ENCODE data around the gene NCOA5. TPM values are rescaled to one million over a fixed set of nuclear protein-coding genes. Genes with fewer than 3 reads are reported as not detected.

NCOA5 gene
- total and polyA plus RNA-seq, 9 of the 15 experiments (the other 6 are each of a cell fraction or from before 2014, with no cell fraction given) = 3.9 to 22.8 (median 13.8) TPM

DNA sequence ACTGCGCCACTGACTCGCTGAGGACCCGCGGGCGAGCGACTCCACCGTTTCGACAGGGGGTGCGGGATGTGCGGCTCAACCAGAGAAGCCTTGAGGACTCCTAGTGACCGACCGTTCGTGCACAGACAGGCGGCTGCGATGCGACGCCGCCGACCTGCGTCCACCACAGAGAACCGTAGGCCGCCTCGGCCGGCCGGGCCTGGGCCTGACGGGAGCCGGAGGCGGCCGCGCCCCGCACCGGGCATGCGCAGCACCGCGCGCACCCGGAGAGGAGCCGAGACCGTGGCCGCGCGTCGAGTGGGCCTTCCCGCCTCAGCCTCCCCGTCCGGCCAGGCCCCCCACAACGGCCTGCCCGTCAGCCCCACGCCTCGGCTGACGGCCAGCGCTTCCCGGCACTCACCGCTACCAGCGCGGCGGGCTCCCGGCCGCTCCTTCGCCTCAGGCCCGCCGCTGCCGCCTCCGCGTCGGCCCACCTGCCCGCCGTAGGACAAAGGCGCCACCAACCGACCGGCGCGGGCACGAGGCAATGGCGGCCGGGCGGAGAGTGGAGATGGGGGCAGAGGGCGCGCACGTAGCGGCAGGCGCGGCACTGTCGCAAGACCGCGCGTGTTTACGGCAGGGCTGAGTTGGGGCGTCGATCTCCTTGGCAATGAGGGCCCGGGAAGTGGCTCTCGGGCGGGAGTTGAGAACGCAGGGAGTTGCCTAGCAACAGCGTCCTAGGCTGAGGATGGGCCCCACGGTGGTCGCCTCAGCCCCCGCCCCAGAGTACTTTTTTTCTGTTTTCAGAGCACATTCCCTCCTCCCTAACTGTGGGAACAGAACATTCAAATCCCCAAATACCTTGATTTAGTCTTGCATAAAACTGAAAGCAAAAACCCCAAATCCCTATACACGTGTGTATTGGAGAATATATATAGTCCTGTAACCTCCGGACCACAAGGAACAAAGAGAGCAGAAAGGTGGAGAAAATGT lies at the start of gene NCOA5 (continued):
- TF ChIP-seq, protein P1, sequence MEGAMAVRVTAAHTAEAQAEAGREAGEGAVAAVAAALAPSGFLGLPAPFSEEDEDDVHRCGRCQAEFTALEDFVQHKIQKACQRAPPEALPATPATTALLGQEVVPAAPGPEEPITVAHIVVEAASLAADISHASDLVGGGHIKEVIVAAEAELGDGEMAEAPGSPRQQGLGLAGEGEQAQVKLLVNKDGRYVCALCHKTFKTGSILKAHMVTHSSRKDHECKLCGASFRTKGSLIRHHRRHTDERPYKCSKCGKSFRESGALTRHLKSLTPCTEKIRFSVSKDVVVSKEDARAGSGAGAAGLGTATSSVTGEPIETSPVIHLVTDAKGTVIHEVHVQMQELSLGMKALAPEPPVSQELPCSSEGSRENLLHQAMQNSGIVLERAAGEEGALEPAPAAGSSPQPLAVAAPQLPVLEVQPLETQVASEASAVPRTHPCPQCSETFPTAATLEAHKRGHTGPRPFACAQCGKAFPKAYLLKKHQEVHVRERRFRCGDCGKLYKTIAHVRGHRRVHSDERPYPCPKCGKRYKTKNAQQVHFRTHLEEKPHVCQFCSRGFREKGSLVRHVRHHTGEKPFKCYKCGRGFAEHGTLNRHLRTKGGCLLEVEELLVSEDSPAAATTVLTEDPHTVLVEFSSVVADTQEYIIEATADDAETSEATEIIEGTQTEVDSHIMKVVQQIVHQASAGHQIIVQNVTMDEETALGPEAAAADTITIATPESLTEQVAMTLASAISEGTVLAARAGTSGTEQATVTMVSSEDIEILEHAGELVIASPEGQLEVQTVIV (CRISPR knock-in tag; IDR thresholded peaks at IDR 0.05; ENCODE audit: borderline replicate concordance) = peak; percentile 99
- TF ChIP-seq, protein P2, sequence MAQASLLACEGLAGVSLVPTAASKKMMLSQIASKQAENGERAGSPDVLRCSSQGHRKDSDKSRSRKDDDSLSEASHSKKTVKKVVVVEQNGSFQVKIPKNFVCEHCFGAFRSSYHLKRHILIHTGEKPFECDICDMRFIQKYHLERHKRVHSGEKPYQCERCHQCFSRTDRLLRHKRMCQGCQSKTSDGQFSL (CRISPR knock-in tag; IDR thresholded peaks at IDR 0.05) = peak; percentile 94
- TF ChIP-seq, protein P2 (tag; IDR thresholded peaks at IDR 0.05) = peak in 1 of 2 experiments; percentile 55; a peak in 1 of 4 replicates
- TF ChIP-seq ZSCAN29 (IDR thresholded peaks at IDR 0.05) = no peak
- no peak for TF ChIP-seq XRCC3 (IDR thresholded peaks at IDR 0.05)
- no peak for TF ChIP-seq ZEB2 (IDR thresholded peaks at IDR 0.05)
- no peak for TF ChIP-seq ZNF140 (CRISPR knock-in tag; IDR thresholded peaks at IDR 0.05)
- TF ChIP-seq, protein P3, sequence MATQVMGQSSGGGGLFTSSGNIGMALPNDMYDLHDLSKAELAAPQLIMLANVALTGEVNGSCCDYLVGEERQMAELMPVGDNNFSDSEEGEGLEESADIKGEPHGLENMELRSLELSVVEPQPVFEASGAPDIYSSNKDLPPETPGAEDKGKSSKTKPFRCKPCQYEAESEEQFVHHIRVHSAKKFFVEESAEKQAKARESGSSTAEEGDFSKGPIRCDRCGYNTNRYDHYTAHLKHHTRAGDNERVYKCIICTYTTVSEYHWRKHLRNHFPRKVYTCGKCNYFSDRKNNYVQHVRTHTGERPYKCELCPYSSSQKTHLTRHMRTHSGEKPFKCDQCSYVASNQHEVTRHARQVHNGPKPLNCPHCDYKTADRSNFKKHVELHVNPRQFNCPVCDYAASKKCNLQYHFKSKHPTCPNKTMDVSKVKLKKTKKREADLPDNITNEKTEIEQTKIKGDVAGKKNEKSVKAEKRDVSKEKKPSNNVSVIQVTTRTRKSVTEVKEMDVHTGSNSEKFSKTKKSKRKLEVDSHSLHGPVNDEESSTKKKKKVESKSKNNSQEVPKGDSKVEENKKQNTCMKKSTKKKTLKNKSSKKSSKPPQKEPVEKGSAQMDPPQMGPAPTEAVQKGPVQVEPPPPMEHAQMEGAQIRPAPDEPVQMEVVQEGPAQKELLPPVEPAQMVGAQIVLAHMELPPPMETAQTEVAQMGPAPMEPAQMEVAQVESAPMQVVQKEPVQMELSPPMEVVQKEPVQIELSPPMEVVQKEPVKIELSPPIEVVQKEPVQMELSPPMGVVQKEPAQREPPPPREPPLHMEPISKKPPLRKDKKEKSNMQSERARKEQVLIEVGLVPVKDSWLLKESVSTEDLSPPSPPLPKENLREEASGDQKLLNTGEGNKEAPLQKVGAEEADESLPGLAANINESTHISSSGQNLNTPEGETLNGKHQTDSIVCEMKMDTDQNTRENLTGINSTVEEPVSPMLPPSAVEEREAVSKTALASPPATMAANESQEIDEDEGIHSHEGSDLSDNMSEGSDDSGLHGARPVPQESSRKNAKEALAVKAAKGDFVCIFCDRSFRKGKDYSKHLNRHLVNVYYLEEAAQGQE (IDR thresholded peaks at IDR 0.05; ENCODE audit: borderline replicate concordance) = peak; percentile 27; the same call in 1 of the 2 replicates
- TF ChIP-seq, protein P3 (CRISPR knock-in tag; IDR thresholded peaks at IDR 0.05; ENCODE audit: low read depth) = peak; percentile 82; the same call in 1 of the 2 replicates
- no peak for TF ChIP-seq RAD51 (IDR thresholded peaks at IDR 0.05; ENCODE audit: borderline replicate concordance, low read depth)
- TF ChIP-seq GATAD2B (IDR thresholded peaks at IDR 0.05; ENCODE audit: borderline replicate concordance) = peak; percentile 98
- TF ChIP-seq ZNF217 (CRISPR knock-in tag; IDR thresholded peaks at IDR 0.05) = no peak
- TF ChIP-seq JUND (IDR thresholded peaks at IDR 0.05; ENCODE audit: borderline replicate concordance, low read depth, low read length) = peak; percentile 60
- TF ChIP-seq JUND (tag; IDR thresholded peaks at IDR 0.05; ENCODE audit: borderline replicate concordance, low read depth, low read length) = no peak; the same call in 2 of the 3 replicates
